HG03060 (cell line): ENCODE results near the gene TRAPPC10.

Source experiments
- ATAC-seq: cut with Tn5 transposase; IDR thresholded peaks from one replicate; pipeline ENCODE4 v1.9.1; 2021; ENCODE audit warnings: low read depth, moderate number of reproducible peaks; ENCODE audit not compliant: unreplicated experiment

Gene TRAPPC10

DNA sequence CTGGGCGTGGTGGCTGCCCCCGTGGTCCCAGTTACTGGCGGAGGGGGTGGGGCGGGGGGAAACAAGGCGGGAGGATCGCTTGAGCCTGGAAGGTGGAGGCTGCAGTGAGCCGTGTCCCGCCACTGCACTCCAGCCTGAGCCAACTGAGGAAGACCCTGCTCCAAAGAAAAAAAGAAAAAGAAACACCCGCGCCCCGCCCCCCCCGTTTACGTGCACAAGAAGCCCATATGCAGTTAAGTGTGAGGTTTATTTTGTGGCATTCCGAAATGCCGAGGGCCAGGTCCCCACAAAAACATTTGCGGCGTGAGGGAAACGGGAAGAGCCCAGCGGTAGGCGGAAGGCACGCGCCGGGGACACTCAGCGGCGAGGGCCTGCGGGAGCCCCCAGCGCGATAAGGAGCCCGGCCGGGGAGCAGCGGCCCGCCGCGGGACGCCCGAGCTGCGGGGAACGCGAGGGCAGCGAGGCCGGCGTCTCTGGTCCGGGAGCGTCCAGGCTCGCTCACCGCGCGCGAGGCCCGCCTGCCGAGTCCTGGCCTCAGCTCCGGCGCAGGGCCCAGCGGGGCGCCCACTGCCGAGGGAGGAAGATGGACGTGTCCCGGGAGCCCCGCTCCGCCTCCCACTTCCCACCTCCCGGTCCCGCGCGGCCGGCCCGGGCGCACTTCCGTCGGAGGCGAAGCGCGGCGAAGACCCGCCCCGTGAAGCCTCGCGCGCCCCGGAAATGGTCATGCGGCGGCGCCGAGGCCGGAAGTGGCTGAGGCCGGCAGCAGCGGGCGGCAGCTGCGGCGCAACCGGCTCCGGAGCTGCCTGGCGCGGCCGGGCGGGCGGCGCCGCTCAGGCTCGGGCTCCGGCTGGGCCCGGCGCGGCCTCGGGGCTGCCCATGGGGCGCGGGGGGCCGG, at the start of gene TRAPPC10:
TRAPPC10 (plus strand) TSS at position 731 of the 895 bp plus-strand sequence. CDS start 185 bp downstream, outside the sequence.
- ATAC-seq = no peak

DNA sequence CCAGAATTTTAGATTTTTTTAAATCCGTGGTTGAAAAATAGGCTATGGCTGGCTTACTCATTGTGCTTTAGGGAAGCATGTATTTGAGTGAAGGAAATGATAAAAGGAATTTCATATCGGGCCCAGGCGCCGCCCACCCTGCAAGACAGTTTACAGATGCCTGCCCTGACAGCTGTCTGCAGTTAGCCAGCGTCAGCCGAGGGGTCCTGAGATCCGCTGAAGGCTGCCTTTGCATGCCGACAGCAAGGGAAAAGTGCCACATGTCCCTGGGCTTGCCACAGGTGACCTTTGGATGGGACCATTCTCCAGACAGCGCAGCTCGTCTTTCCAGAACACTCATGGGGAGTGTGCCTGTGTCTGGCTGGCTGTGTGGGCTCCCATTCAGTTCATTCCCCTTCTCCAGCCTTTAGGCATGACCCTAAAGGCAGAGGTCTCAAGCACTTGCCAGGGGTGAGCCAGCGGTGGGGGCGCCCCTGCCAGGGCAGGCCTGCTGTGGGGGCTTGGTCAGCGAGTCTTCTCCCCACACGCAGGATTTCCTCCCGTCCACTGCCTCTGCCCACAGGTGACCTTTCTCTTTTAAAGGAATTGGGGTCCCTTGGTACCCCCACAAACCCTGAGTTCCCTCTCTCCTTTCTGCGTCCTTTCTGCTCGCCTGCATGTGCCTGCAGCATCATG, 46.1 kb upstream of the TRAPPC10 start:
- no peak for ATAC-seq

- ATAC-seq = no peak
Measured at GRCh38 chr21:43966946-43967512, 45.1 kb upstream of the TRAPPC10 start.

- no peak for ATAC-seq
Measured at GRCh38 chr21:43967981-43968380, 44.1 kb upstream of the TRAPPC10 start.

DNA sequence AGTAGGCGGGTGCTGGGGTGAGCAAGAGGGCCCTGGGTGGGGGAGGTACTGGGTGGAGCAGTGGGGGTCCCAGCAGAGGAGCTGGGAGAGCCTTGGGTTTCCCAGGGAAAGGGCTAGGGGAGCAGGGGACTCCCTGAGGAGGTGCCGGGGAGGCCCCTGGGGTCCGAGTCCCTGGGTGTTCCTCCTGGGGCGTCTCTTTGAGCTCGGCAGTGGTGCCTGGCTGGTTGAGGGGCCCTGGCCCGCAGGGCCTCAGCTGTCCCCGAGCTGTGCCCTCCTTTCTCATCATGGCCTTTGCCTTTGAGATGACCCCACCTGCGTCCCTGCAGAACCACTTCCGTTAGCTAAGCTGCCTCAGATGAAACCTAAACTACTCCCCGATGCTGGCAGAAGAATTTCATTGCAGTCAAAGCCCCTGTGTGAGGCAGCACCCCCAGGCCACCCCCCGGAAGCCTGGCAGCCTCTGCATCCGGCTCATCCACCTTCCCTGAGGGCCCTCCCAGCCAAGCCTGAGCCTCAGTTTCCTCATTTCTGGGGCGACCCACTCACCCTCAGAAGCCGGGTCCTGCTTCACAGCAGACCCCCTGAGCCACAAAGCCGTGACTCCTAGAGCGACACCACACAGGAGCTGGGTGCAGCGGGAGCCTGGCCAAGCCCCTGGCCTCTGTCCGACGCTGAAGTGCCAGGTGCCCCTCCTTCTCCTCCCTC, 43.5 kb upstream of the TRAPPC10 start:
- ATAC-seq = no peak

- ATAC-seq = no peak
Measured at GRCh38 chr21:43969115-43969444, 43.0 kb upstream of the TRAPPC10 start.

DNA sequence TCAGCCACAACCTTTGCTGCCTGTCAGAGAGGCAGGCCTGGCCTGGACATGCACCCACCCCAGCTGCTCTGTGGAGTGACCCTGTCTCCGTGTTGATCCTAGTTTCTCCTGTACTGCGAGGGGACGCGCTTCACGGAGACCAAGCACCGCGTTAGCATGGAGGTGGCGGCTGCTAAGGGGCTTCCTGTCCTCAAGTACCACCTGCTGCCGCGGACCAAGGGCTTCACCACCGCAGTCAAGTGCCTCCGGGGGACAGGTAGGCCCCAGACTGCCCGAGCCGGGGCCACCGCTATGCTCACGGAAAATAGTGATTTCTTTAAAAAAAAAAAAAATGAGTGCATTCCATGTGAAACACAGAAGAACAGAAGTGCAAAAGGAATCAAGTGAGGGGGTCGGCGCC, 41.6 kb upstream of the TRAPPC10 start:
- ATAC-seq = no peak

DNA sequence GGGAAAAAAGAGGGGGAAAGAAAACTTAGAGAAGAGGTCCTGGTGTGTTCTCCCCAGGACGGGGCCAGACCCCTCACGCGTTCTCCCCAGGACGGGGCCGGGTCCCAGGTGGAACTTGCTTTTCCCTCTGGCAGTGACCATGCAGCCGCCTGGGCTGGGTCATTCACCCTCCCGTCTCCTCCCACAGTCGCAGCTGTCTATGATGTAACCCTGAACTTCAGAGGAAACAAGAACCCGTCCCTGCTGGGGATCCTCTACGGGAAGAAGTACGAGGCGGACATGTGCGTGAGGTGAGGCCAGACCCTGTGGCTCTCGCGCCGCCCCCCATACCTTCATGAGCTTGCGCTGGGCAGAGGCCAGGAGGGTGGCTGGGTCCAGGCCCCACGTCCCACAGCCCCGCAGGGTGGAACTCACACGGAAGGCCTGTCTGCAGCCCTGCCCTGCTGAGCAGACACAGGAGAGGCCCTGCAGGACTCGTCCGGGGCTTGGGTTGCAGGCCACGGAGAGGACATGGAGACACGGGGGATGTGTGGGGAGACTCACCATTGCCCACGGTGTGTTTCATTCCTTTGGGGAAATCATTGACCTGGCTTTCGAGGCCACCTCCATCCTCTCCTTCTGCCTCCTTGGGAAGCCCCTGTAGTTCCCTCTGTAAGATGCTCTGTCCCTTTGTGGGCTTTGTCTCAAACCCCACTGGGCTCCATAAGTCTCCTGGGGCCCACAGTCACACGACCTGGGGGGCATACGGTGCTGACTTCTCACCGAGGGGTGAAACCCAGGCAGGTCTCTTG, 40.7 kb upstream of the TRAPPC10 start:
- ATAC-seq = no peak

- no peak for ATAC-seq
Measured at GRCh38 chr21:43971992-43972255, 40.2 kb upstream of the TRAPPC10 start.

DNA sequence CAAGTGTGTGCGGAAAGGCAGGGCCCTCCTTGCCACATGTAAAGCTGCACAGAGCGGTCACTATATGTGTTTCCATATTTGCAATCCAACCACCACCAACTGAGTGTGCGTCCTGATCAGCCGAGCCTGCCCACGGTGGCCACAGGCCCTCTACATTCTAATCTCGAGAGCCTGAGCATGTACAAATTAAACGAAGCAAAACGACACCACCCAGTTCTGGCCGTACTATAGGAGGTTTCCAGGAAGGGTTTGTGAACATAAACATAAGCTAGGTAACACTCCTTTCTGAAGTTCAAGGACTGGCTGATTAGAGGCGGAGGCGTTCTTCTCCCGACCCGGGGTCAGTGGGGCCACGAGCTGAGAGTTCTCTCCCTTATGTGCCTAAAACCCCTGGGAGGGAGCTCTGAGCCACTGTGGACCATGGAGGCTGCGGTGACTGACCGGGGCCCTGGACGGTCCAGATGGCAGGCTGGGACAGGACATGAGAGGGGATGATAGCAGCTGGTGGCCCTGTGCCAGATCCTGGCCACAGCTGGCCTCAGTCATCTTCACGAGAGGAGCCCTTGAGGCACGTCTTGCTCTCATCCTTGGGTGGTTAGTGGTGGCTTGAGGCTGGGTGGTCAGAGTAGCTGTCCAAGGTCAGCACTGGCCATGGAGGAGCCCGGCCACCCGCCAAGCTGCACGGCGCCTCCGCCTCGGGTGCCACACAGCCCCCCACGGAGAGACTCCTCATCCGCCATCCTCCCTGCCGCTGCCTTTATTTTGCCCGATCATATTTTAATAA, 39.1 kb upstream of the TRAPPC10 start:
- ATAC-seq = no peak

- ATAC-seq = no peak
Measured at GRCh38 chr21:43973634-43973955, 38.5 kb upstream of the TRAPPC10 start.

DNA sequence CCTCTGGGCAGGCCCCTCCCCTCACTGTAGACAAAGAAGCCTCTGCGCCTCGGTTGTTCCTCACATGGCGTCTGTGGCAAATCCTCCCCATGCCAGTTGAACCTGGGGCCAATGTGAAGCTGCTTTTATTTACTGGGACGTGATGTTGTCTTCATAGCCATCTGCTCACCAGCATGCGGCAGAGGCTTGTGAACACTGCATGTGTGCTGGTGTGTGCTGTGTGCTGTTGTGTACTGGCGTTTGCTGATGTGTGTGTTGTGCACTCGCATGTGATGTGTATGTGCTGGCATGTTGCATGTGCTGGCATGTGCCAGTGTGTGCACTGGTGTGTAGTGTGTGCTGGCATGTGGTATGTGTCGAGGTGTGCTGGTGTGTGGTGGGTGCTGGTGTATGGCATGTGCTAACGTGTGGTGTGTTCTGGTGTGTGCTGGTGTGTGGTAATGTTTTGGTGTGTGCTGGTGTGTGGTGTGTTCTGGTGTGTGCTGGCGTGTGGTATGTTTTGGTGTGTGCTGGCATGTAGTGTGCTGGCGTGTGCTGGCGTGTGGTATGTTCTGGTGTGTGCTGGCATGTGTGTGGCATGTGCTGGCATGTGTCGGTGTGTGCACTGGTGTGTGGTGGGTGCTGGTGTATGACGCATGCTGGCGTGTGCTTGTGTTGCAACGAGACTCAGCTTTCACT, 37.2 kb upstream of the TRAPPC10 start:
- no peak for ATAC-seq

GRCh38 chr21:43975469-43976098, 36.5 kb upstream of the TRAPPC10 start:
- ATAC-seq = no peak

- no peak for ATAC-seq
Measured at GRCh38 chr21:43976661-43977060, 35.4 kb upstream of the TRAPPC10 start.

- ATAC-seq = no peak
Measured at GRCh38 chr21:43978060-43978459, 34.0 kb upstream of the TRAPPC10 start.

- no peak for ATAC-seq
Measured at GRCh38 chr21:43979654-43980053, 32.5 kb upstream of the TRAPPC10 start.

DNA sequence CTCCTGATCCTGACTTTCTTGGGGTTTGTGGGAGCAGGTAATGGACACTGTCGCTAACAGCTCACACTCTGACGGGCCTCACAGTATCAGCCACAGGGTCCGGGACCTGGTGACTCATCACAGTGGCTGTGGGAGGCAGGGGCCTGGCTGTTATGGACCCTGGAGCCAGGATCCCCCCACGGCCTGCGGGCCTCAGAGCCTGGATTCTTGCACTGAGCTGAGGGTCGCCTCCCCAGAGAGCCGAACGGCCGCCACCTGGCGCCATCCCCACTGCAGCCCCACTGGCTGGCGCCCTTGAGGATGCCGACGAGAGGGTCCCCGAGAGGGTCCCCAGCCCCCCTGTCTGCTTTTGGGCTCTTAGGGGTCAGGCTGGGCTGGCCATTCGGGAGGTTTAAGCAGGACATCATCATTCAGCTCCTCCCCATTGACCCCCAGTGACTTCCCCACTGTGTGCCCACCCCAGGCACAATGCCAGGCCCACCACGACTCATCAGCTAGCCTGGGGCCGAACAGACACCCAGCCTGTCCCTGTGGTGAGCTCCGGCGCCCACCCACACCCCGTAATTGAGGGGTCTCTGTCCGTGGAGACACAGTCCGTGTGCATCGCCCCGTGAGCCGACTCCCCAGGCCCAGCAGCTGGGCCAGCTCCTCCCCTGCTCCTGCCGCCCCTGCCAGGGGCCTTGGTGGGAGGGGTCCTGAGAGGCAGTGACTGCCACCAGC, 30.8 kb upstream of the TRAPPC10 start:
- no peak for ATAC-seq

DNA sequence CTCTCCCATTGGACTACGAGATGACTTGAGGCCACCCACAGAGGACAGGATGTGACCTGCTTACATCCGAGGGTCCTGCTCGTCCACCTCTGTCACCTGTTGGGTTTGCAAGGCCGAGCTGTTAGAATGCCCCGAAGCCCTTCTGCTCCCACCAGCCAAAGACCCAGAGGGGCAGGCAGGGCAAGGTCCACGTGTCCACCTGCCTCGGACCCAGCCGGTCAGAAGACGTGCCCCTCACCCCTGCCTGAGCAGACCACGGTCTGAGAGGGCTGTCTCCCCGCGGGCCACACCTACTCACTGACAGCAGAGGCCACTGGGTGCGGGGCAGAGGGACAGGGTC, 30.3 kb upstream of the TRAPPC10 start:
- no peak for ATAC-seq
